SK-N-SH (cell line): ENCODE results near the gene PTPA. TPM values are rescaled to one million over a fixed set of nuclear protein-coding genes. Genes with fewer than 3 reads are reported as not detected.

Experiments
- CTCF ChIA-PET: fragments of 300-600, 350-600 bp; formaldehyde crosslinking; extraction: SDS; loops from one replicate; lab custom pipeline; 2021; lab: Yijun Ruan, JAX
- POLR2A ChIA-PET: fragments of 350-600 bp; sonication (Branson Sonifier 250); formaldehyde crosslinking; extraction: SDS; loops from one replicate; lab custom pipeline; 2020; ENCODE audit warnings: antibody characterized with exemption, inconsistent platforms; lab: Yijun Ruan, JAX
- DNase-seq: peaks from one replicate; pipeline ENCODE4 v3.0.0; 2012
- H2AFZ ChIP-seq: fragments of 200-600 bp; sonication (generic); 2 replicates; pipeline ENCODE4 v1.8.1; 2016; ENCODE audit warnings: antibody characterized with exemption, mild to moderate bottlenecking, low read depth
- H3F3A ChIP-seq: fragments of 200-600 bp; sonication (generic); replicated peaks from 2 replicates; pipeline ENCODE3; 2016; ENCODE audit warnings: antibody characterized with exemption, mild to moderate bottlenecking; ENCODE audit not compliant: insufficient read depth
- H3K27ac ChIP-seq, 2 experiments: fragments of 200-500 bp in 1 of 2; fragments of 200-600 bp in 1 of 2; sonication (Bioruptor generic) in 1 of 2; sonication (generic), shearing (Covaris generic) in 1 of 2; 2 replicates each; pipeline versions ENCODE4 v1.5.1 to v1.6.1; 2014 to 2016; ENCODE audit warnings: low read depth in 2 of 2, inconsistent platforms in 1 of 2, low read length in 1 of 2, mild to moderate bottlenecking in 1 of 2, mixed read lengths in 1 of 2
- H3K27me3 ChIP-seq: fragments of 200-600 bp; sonication (generic), shearing (Covaris generic); 2 replicates; pipeline ENCODE4 v1.6.1; 2016; ENCODE audit warnings: mixed run types; ENCODE audit not compliant: insufficient read depth
- H3K36me3 ChIP-seq, 2 experiments: fragments of 200-500 bp in 1 of 2; fragments of 200-600 bp in 1 of 2; sonication (Bioruptor generic) in 1 of 2; sonication (generic) in 1 of 2; replicated peaks in 1 of 2; 2 replicates each; pipeline versions ENCODE3 to v1.5.1; 2014 to 2016; ENCODE audit warnings: low read length in 1 of 2, mild to moderate bottlenecking in 1 of 2; ENCODE audit not compliant: insufficient read depth in 2 of 2, control insufficient read depth in 1 of 2
- H3K4me1 ChIP-seq, 2 experiments: fragments of 200-500 bp in 1 of 2; fragments of 200-600 bp in 1 of 2; sonication (Bioruptor generic) in 1 of 2; sonication (generic), shearing (Covaris generic) in 1 of 2; 2 replicates each; pipeline versions ENCODE4 v1.5.1 to v1.6.1; 2014 to 2016; ENCODE audit warnings: low read depth in 1 of 2, low read length in 1 of 2, mixed run types in 1 of 2; ENCODE audit not compliant: insufficient read depth in 2 of 2, control insufficient read depth in 1 of 2
- H3K4me2 ChIP-seq: fragments of 200-600 bp; sonication (generic), shearing (Covaris generic); 2 replicates; pipeline ENCODE4 v1.6.1; 2017; ENCODE audit warnings: mixed run types
- H3K4me3 ChIP-seq, 2 experiments: fragments of 200-500 bp in 1 of 2; fragments of 200-600 bp in 1 of 2; sonication (Bioruptor generic) in 1 of 2; sonication (generic), shearing (Covaris generic) in 1 of 2; 2 replicates each; pipeline versions ENCODE4 v1.5.1 to v1.8.1; 2014 to 2016; ENCODE audit warnings: low read depth in 2 of 2, inconsistent platforms in 1 of 2, low read length in 1 of 2, mild to moderate bottlenecking in 1 of 2, mixed read lengths in 1 of 2, moderate library complexity in 1 of 2
- H3K79me2 ChIP-seq: fragments of 200-600 bp; sonication (generic); 2 replicates; pipeline ENCODE4 v1.8.1; 2017; ENCODE audit warnings: mild to moderate bottlenecking; ENCODE audit not compliant: insufficient read depth
- H3K9ac ChIP-seq: fragments of 200-600 bp; sonication (generic); 2 replicates; pipeline ENCODE4 v1.6.1; 2017; ENCODE audit warnings: mixed run types
- H3K9me2 ChIP-seq: fragments of 200-600 bp; sonication (generic); 2 replicates; pipeline ENCODE4 v1.6.1; 2017; ENCODE audit warnings: mixed run types
- H3K9me3 ChIP-seq: fragments of 200-600 bp; sonication (generic); 2 replicates; pipeline ENCODE4 v1.6.1; 2017; ENCODE audit warnings: mixed run types, mild to moderate bottlenecking, moderate library complexity
- H4K20me1 ChIP-seq: fragments of 200-600 bp; sonication (generic); 2 replicates; pipeline ENCODE4 v1.6.1; 2017; ENCODE audit warnings: mild to moderate bottlenecking, mixed run types; ENCODE audit not compliant: insufficient read depth
- EZH2phosphoT487 ChIP-seq: fragments of 200-600 bp; sonication (generic); IDR thresholded peaks from 2 replicates; pipeline ENCODE4 v1.6.1; 2017; ENCODE audit warnings: low read depth, mixed run types, mild to moderate bottlenecking, antibody characterized with exemption, moderate library complexity, borderline replicate concordance
- FOSL2 ChIP-seq: IDR thresholded peaks from 2 replicates; pipeline ENCODE4 v1.4.0; 2012; ENCODE audit warnings: low read depth, mild to moderate bottlenecking, moderate library complexity, borderline replicate concordance
- FOXJ3 ChIP-seq: sonication (generic); formaldehyde crosslinking; IDR thresholded peaks from 2 replicates; pipeline ENCODE4 v1.5.1; 2020; ENCODE audit warnings: mild to moderate bottlenecking, missing genetic modification reagents
- FOXM1 ChIP-seq: IDR thresholded peaks from 2 replicates; pipeline ENCODE4 v1.4.0; 2012; ENCODE audit warnings: low read depth, mild to moderate bottlenecking
- GABPA ChIP-seq: IDR thresholded peaks from 2 replicates; pipeline ENCODE4 v1.4.0; 2012; ENCODE audit warnings: low read depth, mild to moderate bottlenecking
- MEF2A ChIP-seq: IDR thresholded peaks from 2 replicates; pipeline ENCODE4 v1.4.0; 2012; ENCODE audit warnings: low read depth, borderline replicate concordance
- MXI1 ChIP-seq: IDR thresholded peaks from 2 replicates; pipeline ENCODE4 v1.6.1; 2012; ENCODE audit warnings: mild to moderate bottlenecking, low read depth, low read length, improper control_type of control experiment
- RFX5 ChIP-seq: IDR thresholded peaks from 2 replicates; pipeline ENCODE4 v1.6.1; 2012; ENCODE audit warnings: mild to moderate bottlenecking, improper control_type of control experiment, low read length
- SMC3 ChIP-seq: IDR thresholded peaks from 2 replicates; pipeline ENCODE4 v1.6.1; 2012; ENCODE audit warnings: low read depth, low read length, improper control_type of control experiment
- TCF12 ChIP-seq: IDR thresholded peaks from 2 replicates; pipeline ENCODE4 v1.4.0; 2012
- TEAD4 ChIP-seq: IDR thresholded peaks from 2 replicates; pipeline ENCODE4 v1.4.0; 2012; ENCODE audit warnings: mild to moderate bottlenecking, borderline replicate concordance; ENCODE audit not compliant: insufficient read depth
- YY1 ChIP-seq: IDR thresholded peaks from 2 replicates; pipeline ENCODE4 v1.4.0; 2012; ENCODE audit warnings: low read depth, mild to moderate bottlenecking
- WGBS: methylation state at CpG from one replicate; pipeline ENCODE4 v1.1.6; 2017; ENCODE audit warnings: low lambda C conversion rate; 5-methylcytosine and 5-hydroxymethylcytosine counted together
- polyA plus RNA-seq, 3 experiments: library from polyadenylated mRNA; depleted of rRNA; stranded (reverse); fragments of >200 nt; gene quantifications; 2 replicates each; pipeline ENCODE4 v1.2.3, GENCODE V29; 2012
- TF ChIP-seq, protein P1 (sequence below): IDR thresholded peaks from 2 replicates; pipeline ENCODE4 v1.4.0; 2012; ENCODE audit warnings: low read depth, borderline replicate concordance
- TF ChIP-seq, protein P2 (sequence below): fragments of 200-600 bp; sonication (generic); IDR thresholded peaks from 2 replicates; pipeline ENCODE4 v1.6.1; 2017; ENCODE audit warnings: antibody characterized with exemption, mild to moderate bottlenecking, moderate library complexity
- TF ChIP-seq, protein P3 (sequence below): IDR thresholded peaks from 2 replicates; pipeline ENCODE4 v1.4.0; 2012; ENCODE audit warnings: low read depth, borderline replicate concordance
- TF ChIP-seq, protein P4 (sequence below): fragments of 150-350 bp; IDR thresholded peaks from 2 replicates; pipeline ENCODE4 v1.6.1; 2017; ENCODE audit warnings: antibody characterized with exemption, low read length, low read depth, borderline replicate concordance
- TF ChIP-seq, protein P5 (sequence below): fragments of 150-350 bp; IDR thresholded peaks from 2 replicates; pipeline ENCODE4 v1.6.1; 2016; ENCODE audit warnings: mild to moderate bottlenecking, low read depth, low read length

The PTPA gene
- polyA plus RNA-seq, 1 of the 3 experiments (the other 2 are of a cell fraction) = 130 TPM

DNA sequence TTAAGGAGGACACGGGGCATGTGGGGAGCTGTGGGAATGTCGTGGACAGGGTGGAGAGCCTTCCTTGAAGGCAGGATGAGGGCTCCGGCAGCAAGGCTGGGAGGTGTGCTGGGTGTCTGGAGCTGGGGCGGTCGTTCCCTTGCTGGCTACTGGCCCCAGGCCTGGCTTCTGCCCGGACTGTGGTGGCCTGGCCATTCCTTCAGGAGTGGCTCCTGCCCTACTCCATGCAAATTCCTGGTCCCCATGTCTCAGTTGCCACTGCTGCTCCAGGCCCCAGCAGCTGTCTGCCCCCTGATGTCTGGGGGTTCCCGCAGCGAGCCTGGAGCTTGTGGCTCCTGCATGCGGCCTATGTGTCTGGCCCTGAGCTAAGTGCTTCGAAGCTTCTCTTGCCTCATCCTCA, 44.9 kb downstream of the PTPA start:
- Histone ChIP-seq H3F3A (no peaks in the 10 kb centered on the region), H3K9me2 (no peaks in the 10 kb centered on the region), H3K36me3 (peaks cover 0 to 3% of the 10 kb centered on the region in 2 experiments), H3K9me3 (no peaks in the 10 kb centered on the region), H3K9ac (no peak overlapping the region), H3K4me1 (no peaks in the 10 kb centered on the region), H3K27ac (no peak overlapping the region), H3K4me2 (no peak overlapping the region), H3K79me2 (no peaks in the 10 kb centered on the region), H2AFZ (no peak overlapping the region), H3K4me3 (no peak overlapping the region), H4K20me1 (no peaks in the 10 kb centered on the region), H3K27me3 (no peaks in the 10 kb centered on the region)
- no peak for DNase-seq
- WGBS = 94% methylated on average over 5 of the region's 10 CpGs
- TF ChIP-seq YY1 = no peak
- no peak for TF ChIP-seq MEF2A
- POLR2A ChIA-PET = no interaction called here
- CTCF ChIA-PET = interaction anchor here (0.9 to 2.8 kb wide), 3 partner anchors 13 to 18 kb away, joined by 3 to 13 read pairs (median 11); no protein-coding TSS in a partner anchor

- no peak overlapping the region for H3K4me2 ChIP-seq
- peaks cover 1% of the 10 kb centered on the region for H3F3A ChIP-seq
- H3K9ac ChIP-seq = no peak overlapping the region
- H2AFZ ChIP-seq = no peak overlapping the region
- no peaks in the 10 kb centered on the region for H3K9me2 ChIP-seq
- no peaks in the 10 kb centered on the region for H3K27me3 ChIP-seq
- H3K79me2 ChIP-seq = no peaks in the 10 kb centered on the region
- H3K9me3 ChIP-seq = no peaks in the 10 kb centered on the region
- ChIA-PET CTCF (interaction anchor here (0.8 to 1.8 kb wide), 7 partner anchors 8 to 463 kb away, joined by 3 to 5 read pairs (median 3); no protein-coding TSS in a partner anchor), POLR2A (no interaction called here)
- no peak overlapping the region for H3K27ac ChIP-seq
- H3K4me1 ChIP-seq = no peaks in the 10 kb centered on the region; a peak in 1 of 4 replicates
- no peak for DNase-seq
- 94% methylated on average over 9 of the region's 10 CpGs for WGBS
- no peak overlapping the region for H3K4me3 ChIP-seq
- H4K20me1 ChIP-seq = no peaks in the 10 kb centered on the region
- no peaks in the 10 kb centered on the region for H3K36me3 ChIP-seq
- TF ChIP-seq MEF2A (no peak), MXI1 (no peak), TEAD4 (no peak), SMC3 (no peak), EZH2phosphoT487 (no peak), FOXJ3 (CRISPR knock-in tag) (no peak), FOXM1 (no peak), GABPA (no peak), FOSL2 (no peak), TCF12 (no peak), RFX5 (no peak)
- TF ChIP-seq, protein P1, sequence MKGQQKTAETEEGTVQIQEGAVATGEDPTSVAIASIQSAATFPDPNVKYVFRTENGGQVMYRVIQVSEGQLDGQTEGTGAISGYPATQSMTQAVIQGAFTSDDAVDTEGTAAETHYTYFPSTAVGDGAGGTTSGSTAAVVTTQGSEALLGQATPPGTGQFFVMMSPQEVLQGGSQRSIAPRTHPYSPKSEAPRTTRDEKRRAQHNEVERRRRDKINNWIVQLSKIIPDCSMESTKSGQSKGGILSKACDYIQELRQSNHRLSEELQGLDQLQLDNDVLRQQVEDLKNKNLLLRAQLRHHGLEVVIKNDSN = no peak
- TF ChIP-seq, protein P2, sequence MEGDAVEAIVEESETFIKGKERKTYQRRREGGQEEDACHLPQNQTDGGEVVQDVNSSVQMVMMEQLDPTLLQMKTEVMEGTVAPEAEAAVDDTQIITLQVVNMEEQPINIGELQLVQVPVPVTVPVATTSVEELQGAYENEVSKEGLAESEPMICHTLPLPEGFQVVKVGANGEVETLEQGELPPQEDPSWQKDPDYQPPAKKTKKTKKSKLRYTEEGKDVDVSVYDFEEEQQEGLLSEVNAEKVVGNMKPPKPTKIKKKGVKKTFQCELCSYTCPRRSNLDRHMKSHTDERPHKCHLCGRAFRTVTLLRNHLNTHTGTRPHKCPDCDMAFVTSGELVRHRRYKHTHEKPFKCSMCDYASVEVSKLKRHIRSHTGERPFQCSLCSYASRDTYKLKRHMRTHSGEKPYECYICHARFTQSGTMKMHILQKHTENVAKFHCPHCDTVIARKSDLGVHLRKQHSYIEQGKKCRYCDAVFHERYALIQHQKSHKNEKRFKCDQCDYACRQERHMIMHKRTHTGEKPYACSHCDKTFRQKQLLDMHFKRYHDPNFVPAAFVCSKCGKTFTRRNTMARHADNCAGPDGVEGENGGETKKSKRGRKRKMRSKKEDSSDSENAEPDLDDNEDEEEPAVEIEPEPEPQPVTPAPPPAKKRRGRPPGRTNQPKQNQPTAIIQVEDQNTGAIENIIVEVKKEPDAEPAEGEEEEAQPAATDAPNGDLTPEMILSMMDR = no peak
- TF ChIP-seq, protein P3, sequence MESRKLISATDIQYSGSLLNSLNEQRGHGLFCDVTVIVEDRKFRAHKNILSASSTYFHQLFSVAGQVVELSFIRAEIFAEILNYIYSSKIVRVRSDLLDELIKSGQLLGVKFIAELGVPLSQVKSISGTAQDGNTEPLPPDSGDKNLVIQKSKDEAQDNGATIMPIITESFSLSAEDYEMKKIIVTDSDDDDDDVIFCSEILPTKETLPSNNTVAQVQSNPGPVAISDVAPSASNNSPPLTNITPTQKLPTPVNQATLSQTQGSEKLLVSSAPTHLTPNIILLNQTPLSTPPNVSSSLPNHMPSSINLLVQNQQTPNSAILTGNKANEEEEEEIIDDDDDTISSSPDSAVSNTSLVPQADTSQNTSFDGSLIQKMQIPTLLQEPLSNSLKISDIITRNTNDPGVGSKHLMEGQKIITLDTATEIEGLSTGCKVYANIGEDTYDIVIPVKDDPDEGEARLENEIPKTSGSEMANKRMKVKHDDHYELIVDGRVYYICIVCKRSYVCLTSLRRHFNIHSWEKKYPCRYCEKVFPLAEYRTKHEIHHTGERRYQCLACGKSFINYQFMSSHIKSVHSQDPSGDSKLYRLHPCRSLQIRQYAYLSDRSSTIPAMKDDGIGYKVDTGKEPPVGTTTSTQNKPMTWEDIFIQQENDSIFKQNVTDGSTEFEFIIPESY = no peak
- TF ChIP-seq, protein P4, sequence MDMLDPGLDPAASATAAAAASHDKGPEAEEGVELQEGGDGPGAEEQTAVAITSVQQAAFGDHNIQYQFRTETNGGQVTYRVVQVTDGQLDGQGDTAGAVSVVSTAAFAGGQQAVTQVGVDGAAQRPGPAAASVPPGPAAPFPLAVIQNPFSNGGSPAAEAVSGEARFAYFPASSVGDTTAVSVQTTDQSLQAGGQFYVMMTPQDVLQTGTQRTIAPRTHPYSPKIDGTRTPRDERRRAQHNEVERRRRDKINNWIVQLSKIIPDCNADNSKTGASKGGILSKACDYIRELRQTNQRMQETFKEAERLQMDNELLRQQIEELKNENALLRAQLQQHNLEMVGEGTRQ = no peak
- TF ChIP-seq, protein P5, sequence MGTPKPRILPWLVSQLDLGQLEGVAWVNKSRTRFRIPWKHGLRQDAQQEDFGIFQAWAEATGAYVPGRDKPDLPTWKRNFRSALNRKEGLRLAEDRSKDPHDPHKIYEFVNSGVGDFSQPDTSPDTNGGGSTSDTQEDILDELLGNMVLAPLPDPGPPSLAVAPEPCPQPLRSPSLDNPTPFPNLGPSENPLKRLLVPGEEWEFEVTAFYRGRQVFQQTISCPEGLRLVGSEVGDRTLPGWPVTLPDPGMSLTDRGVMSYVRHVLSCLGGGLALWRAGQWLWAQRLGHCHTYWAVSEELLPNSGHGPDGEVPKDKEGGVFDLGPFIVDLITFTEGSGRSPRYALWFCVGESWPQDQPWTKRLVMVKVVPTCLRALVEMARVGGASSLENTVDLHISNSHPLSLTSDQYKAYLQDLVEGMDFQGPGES = no peak
Measured at GRCh38 chr9:129160712-129161533, 49.7 kb downstream of the PTPA start.
